ENCODE data around the gene TRPV2.
A peak's percentile ranks its signal among the peaks of the same experiment; 100 is the strongest.
"Not testable (repeated sequence)": the region's sequence is repeated elsewhere in the genome, so short reads cannot be mapped to it uniquely, and the experiment has no call there.

Gene TRPV2

GRCh38 chr17:16438173-16438556, 22.8 kb downstream of the TRPV2 start:
- no peak for DNase-seq (ENCODE audit: low spot score)

GRCh38 chr17:16438557-16439302, 23.4 kb downstream of the TRPV2 start:
- peak; percentile 99 for DNase-seq (ENCODE audit: low spot score)

GRCh38 chr17:16439303-16439791, 24.0 kb downstream of the TRPV2 start:
- DNase-seq (ENCODE audit: low spot score): no peak

GRCh38 chr17:16439811-16440351, 24.5 kb downstream of the TRPV2 start:
- DNase-seq (ENCODE audit: low spot score): peak; percentile 58

GRCh38 chr17:16440354-16440753, 25.0 kb downstream of the TRPV2 start:
- DNase-seq (ENCODE audit: low spot score): peak; percentile 40

- DNase-seq (ENCODE audit: low spot score): no peak
Observed at GRCh38 chr17:16440901-16441629, 25.7 kb downstream of the TRPV2 start.

- DNase-seq (ENCODE audit: low spot score): peak; percentile 36
Observed at GRCh38 chr17:16442141-16442540, 26.8 kb downstream of the TRPV2 start.

GRCh38 chr17:16442594-16443510, 27.5 kb downstream of the TRPV2 start:
- DNase-seq (ENCODE audit: low spot score): peak; percentile 24

- DNase-seq (ENCODE audit: low spot score): peak; percentile 58
Observed at GRCh38 chr17:16443511-16444257, 28.3 kb downstream of the TRPV2 start.

- DNase-seq (ENCODE audit: low spot score): peak; percentile 46
Observed at GRCh38 chr17:16444258-16444886, 29.0 kb downstream of the TRPV2 start.

- no peak for DNase-seq (ENCODE audit: low spot score)
Observed at GRCh38 chr17:16446338-16446983, 31.1 kb downstream of the TRPV2 start.

- no peak for DNase-seq (ENCODE audit: low spot score)
Observed at GRCh38 chr17:16447676-16448075, 32.3 kb downstream of the TRPV2 start.

- DNase-seq (ENCODE audit: low spot score): no peak
Observed at GRCh38 chr17:16448490-16448889, 33.1 kb downstream of the TRPV2 start.

GRCh38 chr17:16449121-16449570, 33.8 kb downstream of the TRPV2 start:
- DNase-seq (ENCODE audit: low spot score): peak; percentile 48

GRCh38 chr17:16450028-16450427, 34.7 kb downstream of the TRPV2 start:
- no peak for DNase-seq (ENCODE audit: low spot score)

GRCh38 chr17:16452268-16452667, 36.9 kb downstream of the TRPV2 start:
- not testable (repeated sequence) for DNase-seq (ENCODE audit: low spot score)

- no peak for DNase-seq (ENCODE audit: low spot score)
Observed at GRCh38 chr17:16453493-16453851, 38.1 kb downstream of the TRPV2 start.

- DNase-seq (ENCODE audit: low spot score): no peak
Observed at GRCh38 chr17:16455997-16456741, 40.8 kb downstream of the TRPV2 start.

- DNase-seq (ENCODE audit: low spot score): no peak
Observed at GRCh38 chr17:16456742-16457316, 41.5 kb downstream of the TRPV2 start.

All from activated CD4-positive, alpha-beta T cell treated with anti-CD3 and anti-CD28 coated beads, Interleukin-2, Interleukin-4, amounts not matched to agents 100 ng/mL and 50 ng/mL, durations not matched to agents 16 hours and 8 hours (primary cell).